GM03348 (cell line): ENCODE results near the gene LHFPL6.
A peak's percentile ranks its signal among the peaks of the same experiment; 100 is the strongest.

ENCODE experiments used
- DNase-seq: peaks from one replicate; pipeline ENCODE4 v3.0.0; 2012; ENCODE audit warnings: low spot score

The LHFPL6 gene

GRCh38 chr13:39379667-39380655 lies 223.0 kb downstream of the LHFPL6 start:
- no peak for DNase-seq

- no peak for DNase-seq
Observed at GRCh38 chr13:39379118-39379517, 223.9 kb downstream of the LHFPL6 start.

GRCh38 chr13:39378306-39378705 lies 224.7 kb downstream of the LHFPL6 start:
- DNase-seq = no peak

- no peak for DNase-seq
Observed at GRCh38 chr13:39377699-39378098, 225.3 kb downstream of the LHFPL6 start.

GRCh38 chr13:39376076-39376475 lies 226.9 kb downstream of the LHFPL6 start:
- no peak for DNase-seq

- DNase-seq = no peak
Observed at GRCh38 chr13:39375601-39376000, 227.4 kb downstream of the LHFPL6 start.

- DNase-seq = no peak
Observed at GRCh38 chr13:39374741-39375189, 228.2 kb downstream of the LHFPL6 start.

GRCh38 chr13:39373145-39373544 lies 229.8 kb downstream of the LHFPL6 start:
- DNase-seq = no peak

GRCh38 chr13:39371706-39372105 lies 231.3 kb downstream of the LHFPL6 start:
- DNase-seq = no peak

GRCh38 chr13:39370554-39370953 lies 232.4 kb downstream of the LHFPL6 start:
- DNase-seq = peak; percentile 50

- no peak for DNase-seq
Observed at GRCh38 chr13:39370048-39370447, 232.9 kb downstream of the LHFPL6 start.

GRCh38 chr13:39369161-39369890 lies 233.7 kb downstream of the LHFPL6 start:
- DNase-seq = no peak

- no peak for DNase-seq
Observed at GRCh38 chr13:39365879-39366278, 237.1 kb downstream of the LHFPL6 start.

GRCh38 chr13:39364947-39365468 lies 238.0 kb downstream of the LHFPL6 start:
- peak; percentile 12 for DNase-seq

GRCh38 chr13:39363382-39363772 lies 239.6 kb downstream of the LHFPL6 start:
- no peak for DNase-seq

- no peak for DNase-seq
Observed at GRCh38 chr13:39362652-39363381, 240.2 kb downstream of the LHFPL6 start.

GRCh38 chr13:39353988-39354387 lies 249.0 kb downstream of the LHFPL6 start:
- peak; percentile 24 for DNase-seq

GRCh38 chr13:39350461-39350881 lies 252.5 kb downstream of the LHFPL6 start:
- DNase-seq = no peak

GRCh38 chr13:39349391-39349960 lies 253.5 kb downstream of the LHFPL6 start:
- no peak for DNase-seq

GRCh38 chr13:39347926-39348901 lies 254.8 kb downstream of the LHFPL6 start:
- no peak for DNase-seq
